ENCODE measurements around the gene WFDC12. TPM values are rescaled to one million over a fixed set of nuclear protein-coding genes. Genes with fewer than 3 reads are reported as not detected.

Gene WFDC12
- total and polyA plus RNA-seq, 7 donors, result 0.42 to 1.2 TPM; not detected in 5

- Histone ChIP-seq H3K4me1 (peaks cover 0 to 14% (median 12%) of the 10 kb centered on the region in 4 donors), H3K27me3 (peaks cover 15 to 42% (median 29%) of the 10 kb centered on the region in 3 donors), H3K9me3 (no peaks in the 10 kb centered on the region), H3K27ac (no peak overlapping the region), H3K4me3 (no peak overlapping the region), H3K36me3 (no peaks in the 10 kb centered on the region)
- 88 to 96% methylated on average over 11 of the region's 11 CpGs for WGBS, 2 donors
- intact Hi-C loops (cut with DNase I), result loop anchor here (2.0 to 5.0 kb wide), 2 partner anchors 84 to 197 kb away; no protein-coding TSS in a partner anchor
- DNase-seq, result no peak
- TF ChIP-seq POLR2A (IDR thresholded peaks at IDR 0.05), result no peak
- no peak for TF ChIP-seq POLR2AphosphoS5 (IDR thresholded peaks at IDR 0.05)
- TF ChIP-seq EP300 (IDR thresholded peaks at IDR 0.05), result no peak
- no peak for TF ChIP-seq CTCF (IDR thresholded peaks at IDR 0.05)
These were observed 29.2 kb downstream of the WFDC12 start for GRCh38 chr20:45094864-45095574.

- Histone ChIP-seq H3K4me3 (no peak overlapping the region), H3K27me3 (peaks cover 15 to 34% (median 25%) of the 10 kb centered on the region in 3 donors), H3K36me3 (no peaks in the 10 kb centered on the region), H3K27ac (no peak overlapping the region), H3K4me1 (peaks cover 0 to 14% (median 12%) of the 10 kb centered on the region in 4 donors), H3K9me3 (no peaks in the 10 kb centered on the region)
- TF ChIP-seq POLR2A (IDR thresholded peaks at IDR 0.05) (no peak), POLR2AphosphoS5 (IDR thresholded peaks at IDR 0.05) (no peak), CTCF (IDR thresholded peaks at IDR 0.05) (no peak)
- intact Hi-C loops (cut with DNase I), result loop anchor here (2.0 kb wide), 1 partner anchor 83 kb away; no protein-coding TSS in a partner anchor
- no peak for DNase-seq
- whole genome bisulfite sequencing, 2 donors, result 97 to 99% methylated on average over 2 of the region's 2 CpGs
These were observed 30.1 kb downstream of the WFDC12 start for GRCh38 chr20:45094201-45094600.

GRCh38 chr20:45092898-45093297, 31.4 kb downstream of the WFDC12 start:
- intact Hi-C loops (cut with DNase I), result no loop called here
- no peak for DNase-seq
- Histone ChIP-seq H3K4me3 (no peak overlapping the region), H3K4me1 (peaks cover 0 to 14% (median 8%) of the 10 kb centered on the region in 4 donors), H3K9me3 (no peaks in the 10 kb centered on the region), H3K27me3 (peaks cover 10 to 21% (median 18%) of the 10 kb centered on the region in 3 donors), H3K27ac (no peak overlapping the region), H3K36me3 (no peaks in the 10 kb centered on the region)
- TF ChIP-seq POLR2A (IDR thresholded peaks at IDR 0.05), result no peak
- no peak for TF ChIP-seq POLR2AphosphoS5 (IDR thresholded peaks at IDR 0.05)
- TF ChIP-seq EP300 (IDR thresholded peaks at IDR 0.05), result no peak
- TF ChIP-seq CTCF (IDR thresholded peaks at IDR 0.05), result no peak
- WGBS, 2 donors, result 94 to 96% methylated on average over 7 of the region's 7 CpGs

- peaks cover 0 to 15% (median 7%) of the 10 kb centered on the region in 4 donors for H3K4me1 ChIP-seq
- peaks cover 0 to 6% (median 5%) of the 10 kb centered on the region in 3 donors for H3K27me3 ChIP-seq
- H3K4me3 ChIP-seq, result no peak overlapping the region
- H3K36me3 ChIP-seq, result no peaks in the 10 kb centered on the region
- H3K27ac ChIP-seq, result no peak overlapping the region
- TF ChIP-seq POLR2AphosphoS5 (IDR thresholded peaks at IDR 0.05) (no peak), POLR2A (IDR thresholded peaks at IDR 0.05) (no peak), EP300 (IDR thresholded peaks at IDR 0.05) (no peak), CTCF (IDR thresholded peaks at IDR 0.05) (no peak)
- 76 to 90% methylated on average over 3 of the region's 3 CpGs for WGBS, 2 donors
- no peaks in the 10 kb centered on the region for H3K9me3 ChIP-seq
- no peak for DNase-seq
- intact Hi-C loops (cut with DNase I), result no loop called here
These were observed 32.9 kb downstream of the WFDC12 start for GRCh38 chr20:45091366-45091765.
